ENCODE results near the gene FKBP7. TPM values are rescaled to one million over a fixed set of nuclear protein-coding genes. Genes with fewer than 3 reads are reported as not detected.
A peak's percentile ranks its signal among the peaks of the same experiment; 100 is the strongest.

Gene FKBP7
- total and polyA plus RNA-seq, 2 of the 13 experiments (the other 11 are each of a cell fraction or from before 2014, with no cell fraction given): 12.4 to 14.8 TPM

GRCh38 chr2:178450774-178451525 is 27.4 kb downstream of the FKBP7 start, which contains the start of the genes PJVK and PRKRA (continued):
- TF ChIP-seq HINFP (CRISPR knock-in tag; IDR thresholded peaks at IDR 0.05; ENCODE audit: low read depth) (no peak; the same call in 1 of the 2 replicates), KDM1A (CRISPR knock-in tag; IDR thresholded peaks at IDR 0.05) (no peak), THAP11 (CRISPR knock-in tag; IDR thresholded peaks at IDR 0.05) (peak; percentile 81; the same call in 1 of the 2 replicates), MAFG (CRISPR knock-in tag; IDR thresholded peaks at IDR 0.05) (no peak), PTBP1 (IDR thresholded peaks at IDR 0.05; ENCODE audit: low read depth, low read length, poor library complexity, severe bottlenecking) (peak; percentile 59), SMARCC2 (IDR thresholded peaks at IDR 0.05) (no peak), MEIS1 (CRISPR knock-in tag; IDR thresholded peaks at IDR 0.05; ENCODE audit: borderline replicate concordance) (peak; percentile 85), BCLAF1 (IDR thresholded peaks at IDR 0.05) (no peak), JARID2 (CRISPR knock-in tag; IDR thresholded peaks at IDR 0.05; ENCODE audit: insufficient replicate concordance) (peak; percentile 93), ZBTB42 (CRISPR knock-in tag; IDR thresholded peaks at IDR 0.05) (peak; percentile 86; the same call in 1 of the 2 replicates), FOXO4 (CRISPR knock-in tag; conservative IDR thresholded peaks at IDR 0.05) (no peak), PBX2 (CRISPR knock-in tag; IDR thresholded peaks at IDR 0.05) (no peak), ZNF891 (CRISPR knock-in tag; IDR thresholded peaks at IDR 0.05) (no peak), TAF1 (CRISPR knock-in tag; IDR thresholded peaks at IDR 0.05) (peak; percentile 94), HOXD1 (CRISPR knock-in tag; IDR thresholded peaks at IDR 0.05) (no peak; the same call in none of the 2 replicates), ZNF552 (CRISPR knock-in tag; IDR thresholded peaks at IDR 0.05; ENCODE audit: borderline replicate concordance) (no peak; the same call in 1 of the 2 replicates), FOSL1 (CRISPR knock-in tag; IDR thresholded peaks at IDR 0.05; ENCODE audit: borderline replicate concordance) (no peak)
- TF ChIP-seq, protein P1, sequence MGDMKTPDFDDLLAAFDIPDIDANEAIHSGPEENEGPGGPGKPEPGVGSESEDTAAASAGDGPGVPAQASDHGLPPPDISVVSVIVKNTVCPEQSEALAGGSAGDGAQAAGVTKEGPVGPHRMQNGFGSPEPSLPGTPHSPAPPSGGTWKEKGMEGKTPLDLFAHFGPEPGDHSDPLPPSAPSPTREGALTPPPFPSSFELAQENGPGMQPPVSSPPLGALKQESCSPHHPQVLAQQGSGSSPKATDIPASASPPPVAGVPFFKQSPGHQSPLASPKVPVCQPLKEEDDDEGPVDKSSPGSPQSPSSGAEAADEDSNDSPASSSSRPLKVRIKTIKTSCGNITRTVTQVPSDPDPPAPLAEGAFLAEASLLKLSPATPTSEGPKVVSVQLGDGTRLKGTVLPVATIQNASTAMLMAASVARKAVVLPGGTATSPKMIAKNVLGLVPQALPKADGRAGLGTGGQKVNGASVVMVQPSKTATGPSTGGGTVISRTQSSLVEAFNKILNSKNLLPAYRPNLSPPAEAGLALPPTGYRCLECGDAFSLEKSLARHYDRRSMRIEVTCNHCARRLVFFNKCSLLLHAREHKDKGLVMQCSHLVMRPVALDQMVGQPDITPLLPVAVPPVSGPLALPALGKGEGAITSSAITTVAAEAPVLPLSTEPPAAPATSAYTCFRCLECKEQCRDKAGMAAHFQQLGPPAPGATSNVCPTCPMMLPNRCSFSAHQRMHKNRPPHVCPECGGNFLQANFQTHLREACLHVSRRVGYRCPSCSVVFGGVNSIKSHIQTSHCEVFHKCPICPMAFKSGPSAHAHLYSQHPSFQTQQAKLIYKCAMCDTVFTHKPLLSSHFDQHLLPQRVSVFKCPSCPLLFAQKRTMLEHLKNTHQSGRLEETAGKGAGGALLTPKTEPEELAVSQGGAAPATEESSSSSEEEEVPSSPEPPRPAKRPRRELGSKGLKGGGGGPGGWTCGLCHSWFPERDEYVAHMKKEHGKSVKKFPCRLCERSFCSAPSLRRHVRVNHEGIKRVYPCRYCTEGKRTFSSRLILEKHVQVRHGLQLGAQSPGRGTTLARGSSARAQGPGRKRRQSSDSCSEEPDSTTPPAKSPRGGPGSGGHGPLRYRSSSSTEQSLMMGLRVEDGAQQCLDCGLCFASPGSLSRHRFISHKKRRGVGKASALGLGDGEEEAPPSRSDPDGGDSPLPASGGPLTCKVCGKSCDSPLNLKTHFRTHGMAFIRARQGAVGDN (CRISPR knock-in tag; IDR thresholded peaks at IDR 0.05): peak; percentile 90
